Measurements from ENCODE around the gene GMPR2. TPM values are rescaled to one million over a fixed set of nuclear protein-coding genes. Genes with fewer than 3 reads are reported as not detected.

The GMPR2 gene
- total and polyA plus RNA-seq, 2 experiments from 2014 or later, result 69.6 to 83.4 TPM

DNA sequence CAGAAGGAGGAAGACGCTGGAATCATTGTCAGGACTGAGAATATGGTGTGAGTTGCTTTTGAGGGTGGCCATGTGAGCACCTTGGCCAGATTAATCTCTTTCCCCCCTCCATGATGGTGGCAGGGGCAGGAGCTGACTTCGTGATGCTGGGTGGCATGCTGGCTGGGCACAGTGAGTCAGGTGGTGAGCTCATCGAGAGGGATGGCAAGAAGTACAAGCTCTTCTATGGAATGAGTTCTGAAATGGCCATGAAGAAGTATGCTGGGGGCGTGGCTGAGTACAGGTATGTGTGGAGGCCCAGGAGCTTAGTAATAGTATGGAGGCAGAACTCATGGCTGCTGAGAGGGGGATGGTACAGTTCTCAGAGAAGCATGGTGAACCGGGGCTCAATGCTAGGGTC is 5.4 kb downstream of the GMPR2 start:
- H4K20me1 ChIP-seq (ENCODE audit: insufficient read depth, poor library complexity, severe bottlenecking), result peaks cover 4% of the 10 kb centered on the region
- no peak for TF ChIP-seq EZH2phosphoT487 (IDR thresholded peaks at IDR 0.05; ENCODE audit: low read depth, severe bottlenecking, unreplicated experiment)
- TF ChIP-seq, protein P1, sequence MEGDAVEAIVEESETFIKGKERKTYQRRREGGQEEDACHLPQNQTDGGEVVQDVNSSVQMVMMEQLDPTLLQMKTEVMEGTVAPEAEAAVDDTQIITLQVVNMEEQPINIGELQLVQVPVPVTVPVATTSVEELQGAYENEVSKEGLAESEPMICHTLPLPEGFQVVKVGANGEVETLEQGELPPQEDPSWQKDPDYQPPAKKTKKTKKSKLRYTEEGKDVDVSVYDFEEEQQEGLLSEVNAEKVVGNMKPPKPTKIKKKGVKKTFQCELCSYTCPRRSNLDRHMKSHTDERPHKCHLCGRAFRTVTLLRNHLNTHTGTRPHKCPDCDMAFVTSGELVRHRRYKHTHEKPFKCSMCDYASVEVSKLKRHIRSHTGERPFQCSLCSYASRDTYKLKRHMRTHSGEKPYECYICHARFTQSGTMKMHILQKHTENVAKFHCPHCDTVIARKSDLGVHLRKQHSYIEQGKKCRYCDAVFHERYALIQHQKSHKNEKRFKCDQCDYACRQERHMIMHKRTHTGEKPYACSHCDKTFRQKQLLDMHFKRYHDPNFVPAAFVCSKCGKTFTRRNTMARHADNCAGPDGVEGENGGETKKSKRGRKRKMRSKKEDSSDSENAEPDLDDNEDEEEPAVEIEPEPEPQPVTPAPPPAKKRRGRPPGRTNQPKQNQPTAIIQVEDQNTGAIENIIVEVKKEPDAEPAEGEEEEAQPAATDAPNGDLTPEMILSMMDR (IDR thresholded peaks at IDR 0.05; ENCODE audit: poor library complexity), result no peak
- no peak for TF ChIP-seq EZH2 (IDR thresholded peaks at IDR 0.05; ENCODE audit: borderline replicate concordance)
- no peaks in the 10 kb centered on the region for H3K36me3 ChIP-seq (replicated peaks; ENCODE audit: insufficient read depth, low read depth)
- no peak overlapping the region for H2AFZ ChIP-seq
- 97% methylated on average over 5 of the region's 5 CpGs for WGBS (ENCODE audit: low lambda C conversion rate, missing lambda C conversion rate)
- no peaks in the 10 kb centered on the region for H3K27me3 ChIP-seq
- no peak overlapping the region for H3K4me2 ChIP-seq
- H3K27ac ChIP-seq, result no peak overlapping the region
- H3K9me3 ChIP-seq (ENCODE audit: low read depth), result no peaks in the 10 kb centered on the region
- peaks cover 54% of the 10 kb centered on the region for H3K79me2 ChIP-seq
- H3K4me3 ChIP-seq, result no peak overlapping the region
- peak; percentile 44 for DNase-seq (ENCODE audit: low spot score)
- H3K9me2 ChIP-seq (replicated peaks; ENCODE audit: insufficient read depth), result no peaks in the 10 kb centered on the region
- peaks cover 12% of the 10 kb centered on the region for H3K4me1 ChIP-seq (ENCODE audit: insufficient read depth)

DNA sequence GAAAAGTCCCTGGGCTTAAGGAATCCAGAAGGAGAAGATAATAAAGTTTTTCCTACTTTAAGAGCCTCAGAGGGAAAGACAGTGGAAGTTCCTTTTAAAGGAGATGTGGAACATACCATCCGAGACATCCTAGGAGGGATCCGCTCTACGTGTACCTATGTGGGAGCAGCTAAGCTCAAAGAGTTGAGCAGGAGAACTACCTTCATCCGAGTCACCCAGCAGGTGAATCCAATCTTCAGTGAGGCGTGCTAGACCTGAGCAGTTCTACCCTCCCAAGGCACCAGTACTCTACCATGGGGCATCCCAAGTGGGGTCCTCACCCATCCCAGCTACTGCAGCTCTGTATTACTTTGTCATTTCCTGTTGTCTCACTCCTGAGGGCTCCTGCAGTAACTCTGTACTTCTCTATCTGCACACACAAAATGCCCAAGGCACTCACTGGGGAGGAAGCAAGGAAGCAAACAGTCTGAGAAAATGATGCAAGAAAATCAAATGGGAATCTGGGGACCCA is 5.9 kb downstream of the GMPR2 start:
- H3K36me3 ChIP-seq (replicated peaks; ENCODE audit: insufficient read depth, low read depth), result no peaks in the 10 kb centered on the region
- H3K4me2 ChIP-seq, result no peak overlapping the region
- no peak overlapping the region for H2AFZ ChIP-seq
- no peak for TF ChIP-seq EZH2 (IDR thresholded peaks at IDR 0.05; ENCODE audit: borderline replicate concordance)
- TF ChIP-seq, protein P1 (IDR thresholded peaks at IDR 0.05; ENCODE audit: poor library complexity), result no peak
- no peak for TF ChIP-seq EZH2phosphoT487 (IDR thresholded peaks at IDR 0.05; ENCODE audit: low read depth, severe bottlenecking, unreplicated experiment)
- peaks cover 11% of the 10 kb centered on the region for H3K4me1 ChIP-seq (ENCODE audit: insufficient read depth)
- no peaks in the 10 kb centered on the region for H3K9me3 ChIP-seq (ENCODE audit: low read depth)
- no peaks in the 10 kb centered on the region for H3K9me2 ChIP-seq (replicated peaks; ENCODE audit: insufficient read depth)
- peaks cover 4% of the 10 kb centered on the region for H4K20me1 ChIP-seq (ENCODE audit: insufficient read depth, poor library complexity, severe bottlenecking)
- peaks cover 50% of the 10 kb centered on the region for H3K79me2 ChIP-seq
- 95% methylated on average over 5 of the region's 5 CpGs for WGBS (ENCODE audit: low lambda C conversion rate, missing lambda C conversion rate)
- H3K27me3 ChIP-seq, result no peaks in the 10 kb centered on the region
- DNase-seq (ENCODE audit: low spot score), result no peak
- H3K4me3 ChIP-seq, result no peak overlapping the region
- H3K27ac ChIP-seq, result no peak overlapping the region

DNA sequence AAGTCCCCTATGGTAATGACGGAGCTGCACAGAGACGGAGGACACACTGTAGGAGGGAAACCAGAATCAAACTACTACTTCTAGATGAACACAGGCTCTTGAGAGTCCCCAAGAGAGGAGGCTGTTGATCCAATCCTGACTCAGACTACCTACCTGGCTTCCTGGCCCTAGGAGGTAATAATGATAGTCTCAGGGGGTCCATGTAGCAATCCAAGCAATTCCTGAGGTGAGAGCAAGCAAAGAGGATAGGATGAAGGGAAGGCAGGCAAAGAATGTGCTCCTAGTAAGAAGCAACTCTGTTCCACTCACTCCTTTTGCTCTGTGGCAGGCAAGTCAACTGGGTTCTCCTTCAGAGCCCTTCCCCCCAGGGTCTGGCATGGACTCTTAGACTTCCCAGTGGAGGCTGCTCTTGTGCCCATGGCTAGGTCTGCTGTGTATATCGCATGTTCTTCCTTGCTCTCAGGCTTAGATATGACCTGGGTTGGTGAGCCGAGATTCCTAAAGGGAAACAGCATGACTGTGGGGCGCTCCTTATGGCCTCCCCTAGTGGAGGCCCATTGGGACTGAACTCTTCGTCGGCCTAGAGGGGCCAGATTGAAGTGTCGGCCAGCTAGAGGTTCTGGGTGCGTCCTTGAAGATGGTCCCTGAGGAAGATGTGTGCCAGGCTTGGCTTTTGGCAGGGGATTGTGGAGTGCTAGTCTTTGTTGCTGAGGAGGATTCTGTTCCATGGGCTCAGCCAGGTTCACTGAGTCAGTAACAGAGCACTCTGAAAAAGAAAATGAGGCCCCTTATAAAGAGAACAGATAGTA is 7.6 kb downstream of the GMPR2 start:
- Histone ChIP-seq H3K4me3 (no peak overlapping the region), H4K20me1 (ENCODE audit: insufficient read depth, poor library complexity, severe bottlenecking) (peaks cover 4% of the 10 kb centered on the region), H3K9me3 (ENCODE audit: low read depth) (no peaks in the 10 kb centered on the region), H3K36me3 (replicated peaks; ENCODE audit: insufficient read depth, low read depth) (no peaks in the 10 kb centered on the region), H3K4me1 (ENCODE audit: insufficient read depth) (peaks cover 6% of the 10 kb centered on the region), H3K4me2 (no peak overlapping the region), H3K79me2 (peaks cover 32% of the 10 kb centered on the region), H3K27me3 (no peaks in the 10 kb centered on the region), H3K9me2 (replicated peaks; ENCODE audit: insufficient read depth) (no peaks in the 10 kb centered on the region), H2AFZ (no peak overlapping the region), H3K27ac (no peak overlapping the region)
- 96% methylated on average over 9 of the region's 9 CpGs for WGBS (ENCODE audit: low lambda C conversion rate, missing lambda C conversion rate)
- DNase-seq (ENCODE audit: low spot score), result no peak
- TF ChIP-seq, protein P1 (IDR thresholded peaks at IDR 0.05; ENCODE audit: poor library complexity), result no peak
- TF ChIP-seq EZH2phosphoT487 (IDR thresholded peaks at IDR 0.05; ENCODE audit: low read depth, severe bottlenecking, unreplicated experiment) (no peak), EZH2 (IDR thresholded peaks at IDR 0.05; ENCODE audit: borderline replicate concordance) (no peak)

Measured in hepatocyte (in vitro differentiated cells).